ACHN (cell line): Measurements from ENCODE around the gene AGAP1.

Experiments used
- DNase-seq: peaks from one replicate; pipeline ENCODE4 v3.0.0-alpha.2; 2015
- in situ Hi-C: cut with HindIII; loops from 2 replicates; pipeline ENCODE4 v1.10.0; 2017; ENCODE audit warnings: low sequenced_read_pairs, low pct_ligation_motif_present, low pct_unique_long_range_greater_than_20kb

Gene AGAP1

GRCh38 chr2:235573331-235574221, 79.7 kb downstream of the AGAP1 start:
- in situ Hi-C loops, result no loop called here
- peak; percentile 31 for DNase-seq

GRCh38 chr2:235575431-235575830, 81.6 kb downstream of the AGAP1 start:
- no peak for DNase-seq
- in situ Hi-C loops, result no loop called here

DNA sequence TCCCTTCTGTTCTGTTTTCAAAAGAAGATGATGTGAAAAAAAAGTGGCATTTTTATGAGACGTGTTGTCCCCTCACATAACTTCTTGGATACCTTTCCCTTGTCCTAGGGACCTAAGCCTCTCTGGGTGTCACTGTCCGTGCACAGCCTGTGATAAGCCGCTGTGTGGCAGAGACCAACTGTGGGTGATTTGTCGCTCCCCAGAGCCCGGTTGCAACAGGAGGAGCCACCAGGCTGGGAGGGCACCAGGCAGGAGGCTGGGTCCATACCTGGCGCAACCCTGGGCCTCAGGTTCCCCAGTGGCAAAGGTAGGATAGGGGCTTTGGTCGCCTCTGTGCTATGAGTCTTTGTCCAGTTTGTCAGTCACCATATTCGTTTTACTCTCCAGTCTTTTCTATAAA, 82.1 kb downstream of the AGAP1 start:
- no peak for DNase-seq
- in situ Hi-C loops, result no loop called here

DNA sequence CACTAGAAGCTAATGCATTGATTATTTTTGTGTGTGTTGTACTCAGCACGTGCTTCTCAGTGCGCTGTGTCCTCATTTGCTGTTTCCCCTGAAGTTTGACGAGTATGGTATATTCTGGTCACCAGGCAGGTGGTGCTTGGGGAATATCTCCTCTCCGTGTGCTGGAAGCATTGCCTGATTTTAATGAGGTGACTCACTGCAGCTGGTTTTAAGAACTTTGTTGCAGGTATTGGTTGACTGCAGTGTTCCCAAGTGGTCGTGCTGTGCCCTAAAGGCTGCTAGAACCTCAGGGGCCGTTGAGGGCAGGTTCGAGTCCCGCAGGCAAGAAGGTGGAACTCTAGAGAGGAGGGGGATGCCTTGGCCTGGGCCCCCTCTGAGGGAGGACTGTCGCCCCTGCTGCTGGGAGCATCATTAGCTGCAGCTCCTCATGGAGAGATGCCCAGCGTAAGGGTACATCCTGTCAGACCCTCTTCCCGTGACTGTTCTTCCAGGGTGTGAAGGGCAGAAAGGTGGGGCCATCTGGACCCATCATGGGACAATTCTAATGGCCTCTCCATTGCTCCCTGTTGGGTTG, 82.6 kb downstream of the AGAP1 start:
- in situ Hi-C loops, result no loop called here

GRCh38 chr2:235577404-235578330, 83.8 kb downstream of the AGAP1 start:
- in situ Hi-C loops, result no loop called here
- no peak for DNase-seq

More for the DNA sequence above, 82.6 kb downstream of the AGAP1 start:
- no peak for DNase-seq

DNA sequence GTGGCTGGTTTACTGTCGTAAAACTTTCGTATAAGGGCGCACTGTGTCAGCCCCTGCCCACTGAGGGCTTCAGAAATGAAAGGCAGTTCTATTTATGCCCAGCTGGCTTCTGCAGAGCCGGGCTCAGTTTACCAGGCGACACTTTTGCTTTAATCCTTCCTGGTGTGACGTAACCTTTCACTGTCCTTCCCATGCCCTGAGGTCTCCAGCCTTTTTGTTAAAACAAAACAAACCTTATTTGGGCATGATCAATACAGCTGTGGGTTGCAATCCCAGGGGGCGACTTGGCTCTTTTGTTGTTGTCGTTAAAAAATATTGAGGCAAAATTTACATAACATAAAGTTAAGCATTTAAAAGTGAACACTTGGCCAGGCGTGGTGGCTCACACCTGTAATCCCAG, 85.3 kb downstream of the AGAP1 start:
- in situ Hi-C loops, result no loop called here

GRCh38 chr2:235580426-235581157, 86.7 kb downstream of the AGAP1 start:
- in situ Hi-C loops, result no loop called here

More for the DNA sequence above, 85.3 kb downstream of the AGAP1 start:
- no peak for DNase-seq

DNA sequence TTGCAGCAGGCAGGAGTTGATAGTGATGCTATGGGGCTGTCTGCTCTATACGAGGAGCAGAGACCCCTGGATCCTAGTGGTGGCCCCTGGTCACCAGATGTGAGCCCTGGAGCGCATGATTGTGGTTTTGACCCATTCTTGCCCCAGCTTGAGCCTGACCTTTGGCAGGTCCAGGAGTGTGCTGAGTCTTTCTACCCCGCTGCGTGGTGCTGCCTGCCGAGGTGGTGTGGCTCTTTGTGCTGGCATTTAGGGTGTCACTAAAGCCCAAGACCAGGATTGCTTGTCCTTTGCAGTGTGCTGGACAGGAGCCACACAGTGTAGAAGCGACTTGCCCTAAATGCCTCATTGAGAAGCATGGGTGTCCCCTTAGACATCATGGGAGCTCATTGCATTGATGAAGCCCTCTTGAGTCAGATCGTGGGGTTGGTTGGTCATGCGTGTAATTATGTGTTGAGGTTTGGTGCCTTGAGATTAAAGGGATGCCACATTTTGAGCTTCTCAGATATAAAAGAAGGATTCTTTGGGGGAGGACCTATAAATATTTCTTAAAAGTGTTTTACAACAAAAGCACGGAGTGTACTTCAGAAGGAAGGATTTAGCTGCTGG, 88.3 kb downstream of the AGAP1 start:
- DNase-seq, result peak; percentile 16
- in situ Hi-C loops, result no loop called here

More at GRCh38 chr2:235580426-235581157, 86.7 kb downstream of the AGAP1 start:
- no peak for DNase-seq

GRCh38 chr2:235582729-235583128, 88.9 kb downstream of the AGAP1 start:
- DNase-seq, result no peak
- in situ Hi-C loops, result no loop called here

GRCh38 chr2:235583144-235583543, 89.3 kb downstream of the AGAP1 start:
- DNase-seq, result no peak
- in situ Hi-C loops, result no loop called here

GRCh38 chr2:235583925-235584637, 90.2 kb downstream of the AGAP1 start:
- no peak for DNase-seq
- in situ Hi-C loops, result no loop called here

DNA sequence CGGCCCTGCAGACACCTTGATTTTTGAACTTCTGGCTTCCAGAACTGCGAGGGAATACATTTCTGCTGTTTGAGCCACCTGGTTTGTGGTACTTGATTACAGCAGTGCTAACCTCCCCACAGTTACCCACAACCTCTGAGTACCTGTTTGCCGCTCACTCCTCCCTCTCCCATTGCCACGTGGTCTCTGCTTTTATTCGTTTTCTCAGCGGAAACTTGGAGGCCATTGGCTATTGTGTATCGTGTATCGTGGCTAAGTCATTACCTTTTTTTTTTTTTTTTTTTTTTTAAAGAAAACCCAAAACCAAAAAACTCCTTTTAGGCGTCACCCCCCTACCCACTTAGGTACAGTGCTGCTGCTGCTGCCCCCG, 90.8 kb downstream of the AGAP1 start:
- in situ Hi-C loops, result no loop called here
- no peak for DNase-seq

GRCh38 chr2:235587202-235587601, 93.4 kb downstream of the AGAP1 start:
- in situ Hi-C loops, result no loop called here
- no peak for DNase-seq

DNA sequence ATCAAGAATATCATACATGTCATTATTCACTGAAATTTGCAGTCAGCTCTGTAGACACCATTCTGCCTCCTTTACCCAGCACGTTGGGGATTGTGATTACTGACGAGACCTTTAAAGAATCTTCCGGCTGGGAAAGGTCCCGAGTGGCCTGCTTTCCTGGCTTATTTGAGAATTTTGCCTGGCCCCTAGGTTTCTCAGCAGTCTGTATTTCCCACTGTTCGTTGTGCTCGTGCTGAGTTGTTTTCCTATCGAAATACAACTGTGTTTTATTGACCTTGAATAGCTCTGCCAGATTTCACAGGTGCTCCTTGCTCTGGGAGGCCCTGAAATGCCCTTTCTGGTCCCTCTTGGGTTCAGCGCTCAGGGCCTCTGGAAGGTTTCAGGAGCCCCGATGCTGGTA, 94.9 kb downstream of the AGAP1 start:
- in situ Hi-C loops, result no loop called here
- no peak for DNase-seq

- DNase-seq, result no peak
- in situ Hi-C loops, result no loop called here
Observed at GRCh38 chr2:235591231-235591730, 97.4 kb downstream of the AGAP1 start.

GRCh38 chr2:235591921-235592320, 98.1 kb downstream of the AGAP1 start:
- in situ Hi-C loops, result no loop called here
- DNase-seq, result no peak

GRCh38 chr2:235592430-235592829, 98.6 kb downstream of the AGAP1 start:
- no peak for DNase-seq
- in situ Hi-C loops, result no loop called here
